Measurements from ENCODE around the gene DCC. TPM values are rescaled to one million over a fixed set of nuclear protein-coding genes. Genes with fewer than 3 reads are reported as not detected.

The DCC gene
- total RNA-seq, 1 experiment from 2014 or later, result 0.39 TPM

- no peaks in the 10 kb centered on the region for H3K4me1 ChIP-seq
- Mint-ChIP-seq H3K27ac (ENCODE audit: unreplicated experiment) (no peak overlapping the region), H3K4me3 (ENCODE audit: unreplicated experiment) (no peak overlapping the region), H3K9me3 (ENCODE audit: unreplicated experiment) (no peaks in the 10 kb centered on the region), H3K36me3 (ENCODE audit: insufficient read depth, unreplicated experiment) (no peaks in the 10 kb centered on the region), H3K4me1 (ENCODE audit: low read depth, unreplicated experiment) (no peaks in the 10 kb centered on the region), H3K27me3 (ENCODE audit: insufficient read depth, unreplicated experiment) (no peaks in the 10 kb centered on the region)
- intact Hi-C loops (cut with micrococcal nuclease; ENCODE audit: unreplicated experiment), result loop anchor here (10.0 kb wide), 1 partner anchor 87 kb away; no protein-coding TSS in a partner anchor
- ChIA-PET POLR2A (no interaction called here), CTCF (no interaction called here)
- no TSS peak for BruUV-seq (replicated peaks)
- DNase-seq, result no peak
- TF ChIP-seq, protein P1, sequence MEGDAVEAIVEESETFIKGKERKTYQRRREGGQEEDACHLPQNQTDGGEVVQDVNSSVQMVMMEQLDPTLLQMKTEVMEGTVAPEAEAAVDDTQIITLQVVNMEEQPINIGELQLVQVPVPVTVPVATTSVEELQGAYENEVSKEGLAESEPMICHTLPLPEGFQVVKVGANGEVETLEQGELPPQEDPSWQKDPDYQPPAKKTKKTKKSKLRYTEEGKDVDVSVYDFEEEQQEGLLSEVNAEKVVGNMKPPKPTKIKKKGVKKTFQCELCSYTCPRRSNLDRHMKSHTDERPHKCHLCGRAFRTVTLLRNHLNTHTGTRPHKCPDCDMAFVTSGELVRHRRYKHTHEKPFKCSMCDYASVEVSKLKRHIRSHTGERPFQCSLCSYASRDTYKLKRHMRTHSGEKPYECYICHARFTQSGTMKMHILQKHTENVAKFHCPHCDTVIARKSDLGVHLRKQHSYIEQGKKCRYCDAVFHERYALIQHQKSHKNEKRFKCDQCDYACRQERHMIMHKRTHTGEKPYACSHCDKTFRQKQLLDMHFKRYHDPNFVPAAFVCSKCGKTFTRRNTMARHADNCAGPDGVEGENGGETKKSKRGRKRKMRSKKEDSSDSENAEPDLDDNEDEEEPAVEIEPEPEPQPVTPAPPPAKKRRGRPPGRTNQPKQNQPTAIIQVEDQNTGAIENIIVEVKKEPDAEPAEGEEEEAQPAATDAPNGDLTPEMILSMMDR (IDR thresholded peaks at IDR 0.05; ENCODE audit: insufficient read depth in 1 of 2, low read depth in 1 of 2, low read length in 1 of 2, severe bottlenecking in 1 of 2, unreplicated experiment in 1 of 2), result no peak
- H3K27me3 ChIP-seq (replicated peaks; ENCODE audit: control insufficient read depth, insufficient read depth, low read length), result no peaks in the 10 kb centered on the region
- no peaks in the 10 kb centered on the region for H3K9me3 ChIP-seq
- H3K36me3 ChIP-seq (ENCODE audit: control insufficient read depth, insufficient read depth, low read length), result no peaks in the 10 kb centered on the region
- no peak overlapping the region for H3K4me3 ChIP-seq (ENCODE audit: low read depth, low read length)
Measured at GRCh38 chr18:52907543-52908308, 567.7 kb downstream of the DCC start.

DNA sequence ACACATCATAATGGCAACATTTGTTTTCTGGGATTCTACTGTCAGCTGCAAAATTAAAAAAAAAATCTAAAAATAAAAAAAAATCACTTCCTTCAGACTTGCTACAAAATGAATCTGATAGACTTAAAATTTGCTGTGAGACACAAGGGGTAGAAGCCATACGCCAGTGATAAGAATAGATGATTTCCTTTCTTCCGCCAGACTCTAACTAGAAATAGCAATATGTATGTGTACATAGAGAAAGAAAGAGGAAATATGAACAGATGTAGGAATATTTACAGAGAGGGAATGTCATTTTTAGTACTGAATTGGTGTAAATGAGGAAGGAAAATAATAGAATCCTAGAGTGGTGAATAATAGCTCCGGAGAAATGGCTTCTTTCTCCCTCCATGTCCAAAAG lies 574.2 kb downstream of the DCC start:
- H3K9me3 Mint-ChIP-seq (ENCODE audit: unreplicated experiment), result no peaks in the 10 kb centered on the region
- TF ChIP-seq, protein P1 (IDR thresholded peaks at IDR 0.05; ENCODE audit: insufficient read depth in 1 of 2, low read depth in 1 of 2, low read length in 1 of 2, severe bottlenecking in 1 of 2, unreplicated experiment in 1 of 2), result no peak
- ChIA-PET CTCF (no interaction called here), POLR2A (no interaction called here)
- no peak for DNase-seq
- H3K27me3 ChIP-seq (replicated peaks; ENCODE audit: control insufficient read depth, insufficient read depth, low read length), result no peaks in the 10 kb centered on the region
- no peaks in the 10 kb centered on the region for H3K9me3 ChIP-seq
- no peaks in the 10 kb centered on the region for H3K4me1 ChIP-seq
- H3K27me3 Mint-ChIP-seq (ENCODE audit: insufficient read depth, unreplicated experiment), result no peaks in the 10 kb centered on the region
- H3K4me3 Mint-ChIP-seq (ENCODE audit: unreplicated experiment), result no peak overlapping the region
- intact Hi-C loops (cut with micrococcal nuclease; ENCODE audit: unreplicated experiment), result no loop called here
- no peaks in the 10 kb centered on the region for H3K4me1 Mint-ChIP-seq (ENCODE audit: low read depth, unreplicated experiment)
- no peaks in the 10 kb centered on the region for H3K36me3 Mint-ChIP-seq (ENCODE audit: insufficient read depth, unreplicated experiment)
- H3K27ac Mint-ChIP-seq (ENCODE audit: unreplicated experiment), result no peak overlapping the region
- no peak overlapping the region for H3K4me3 ChIP-seq (ENCODE audit: low read depth, low read length)
- BruUV-seq (replicated peaks), result no TSS peak
- no peaks in the 10 kb centered on the region for H3K36me3 ChIP-seq (ENCODE audit: control insufficient read depth, insufficient read depth, low read length)

DNA sequence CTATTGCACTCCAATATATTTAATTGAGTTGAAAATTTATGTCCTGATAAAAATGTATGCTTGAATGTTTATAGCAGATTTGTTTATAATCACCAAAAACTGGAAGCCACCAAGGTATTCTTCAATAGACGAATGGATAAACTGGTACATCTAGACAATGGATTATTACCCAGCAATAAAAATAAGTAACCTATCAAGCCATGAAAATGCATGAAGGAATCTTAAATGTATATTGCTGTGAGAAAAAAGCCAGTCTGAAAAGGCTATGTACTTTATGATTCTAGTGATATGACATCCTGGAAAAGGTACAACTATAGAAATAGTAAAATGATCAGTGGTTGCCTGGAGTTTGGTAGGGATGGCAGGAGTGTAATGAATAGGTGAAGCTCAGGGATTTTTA lies 580.7 kb downstream of the DCC start:
- no peak for DNase-seq
- CTCF ChIA-PET, result no interaction called here
- H3K4me3 Mint-ChIP-seq (ENCODE audit: unreplicated experiment), result no peak overlapping the region
- H3K36me3 ChIP-seq (ENCODE audit: control insufficient read depth, insufficient read depth, low read length), result no peaks in the 10 kb centered on the region
- no peak overlapping the region for H3K27ac Mint-ChIP-seq (ENCODE audit: unreplicated experiment)
- H3K4me1 Mint-ChIP-seq (ENCODE audit: low read depth, unreplicated experiment), result no peaks in the 10 kb centered on the region
- no peak overlapping the region for H3K4me3 ChIP-seq (ENCODE audit: low read depth, low read length)
- no peaks in the 10 kb centered on the region for H3K27me3 ChIP-seq (replicated peaks; ENCODE audit: control insufficient read depth, insufficient read depth, low read length)
- no peaks in the 10 kb centered on the region for H3K9me3 ChIP-seq
- no peaks in the 10 kb centered on the region for H3K4me1 ChIP-seq
- no peaks in the 10 kb centered on the region for H3K9me3 Mint-ChIP-seq (ENCODE audit: unreplicated experiment)
- intact Hi-C loops (cut with micrococcal nuclease; ENCODE audit: unreplicated experiment), result no loop called here
- TF ChIP-seq, protein P1 (IDR thresholded peaks at IDR 0.05; ENCODE audit: insufficient read depth in 1 of 2, low read depth in 1 of 2, low read length in 1 of 2, severe bottlenecking in 1 of 2, unreplicated experiment in 1 of 2), result no peak
- H3K27me3 Mint-ChIP-seq (ENCODE audit: insufficient read depth, unreplicated experiment), result no peaks in the 10 kb centered on the region
- H3K36me3 Mint-ChIP-seq (ENCODE audit: insufficient read depth, unreplicated experiment), result no peaks in the 10 kb centered on the region
- no TSS peak for BruUV-seq (replicated peaks)
- POLR2A ChIA-PET, result no interaction called here

All from Caco-2 (cell line).